Jurkat, Clone E6-1 (cell line): ENCODE measurements around the gene KRTAP5-4.

Source experiments
- DNase-seq: peaks from one replicate; pipeline ENCODE4 v3.0.0-alpha.2; 2011; ENCODE audit warnings: low read depth, low spot score
- H3K4me3 ChIP-seq: 2 replicates; pipeline ENCODE4 v1.5.1; 2011; ENCODE audit warnings: mild to moderate bottlenecking, low read length, control low read depth, moderate library complexity

Gene KRTAP5-4

GRCh38 chr11:1641096-1641495 is 19.2 kb upstream of the KRTAP5-4 start:
- no peak for DNase-seq
- H3K4me3 ChIP-seq = no peak overlapping the region

DNA sequence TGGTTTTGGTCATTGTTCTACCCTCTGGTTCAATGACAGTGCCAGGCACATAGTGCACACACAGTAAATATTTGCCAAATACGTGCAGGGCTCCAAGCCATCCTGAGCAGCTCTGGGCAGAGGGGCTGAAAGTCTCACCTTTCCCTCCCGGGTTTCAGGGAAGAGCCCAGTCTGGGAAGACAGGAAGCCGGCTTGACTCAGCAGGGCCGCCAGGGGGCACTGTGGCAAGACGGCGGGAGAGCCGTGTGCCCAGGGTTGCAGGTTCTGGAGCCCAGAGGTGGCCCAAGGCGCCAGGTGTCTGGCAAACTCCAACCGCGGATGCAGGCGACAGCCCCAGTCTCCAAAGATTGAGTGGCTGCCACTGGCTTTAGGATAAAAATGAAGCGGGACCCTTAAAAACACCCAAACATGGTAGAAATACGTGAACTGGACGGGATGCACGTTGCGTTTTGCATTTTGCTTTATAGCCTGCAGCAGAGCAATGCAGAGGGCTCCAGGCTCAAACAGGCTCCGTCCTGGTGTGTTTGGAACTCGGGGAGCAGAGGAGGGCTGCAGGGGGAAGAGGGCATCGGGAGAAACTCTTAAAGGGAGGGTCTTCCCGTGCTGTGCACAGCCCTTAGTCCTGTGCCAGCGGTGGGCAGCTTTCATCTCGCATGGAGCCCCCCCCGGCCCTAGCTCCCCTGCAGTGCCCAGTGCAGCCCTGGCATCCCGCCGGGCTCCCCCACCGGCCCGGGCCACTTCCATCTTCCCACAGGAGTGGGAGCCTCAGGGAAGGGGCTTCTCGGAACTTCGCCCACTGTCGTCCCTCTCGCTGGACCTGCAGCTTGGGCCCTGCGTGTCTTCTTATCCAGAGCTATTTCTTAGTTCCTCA is 18.4 kb upstream of the KRTAP5-4 start:
- DNase-seq = no peak
- no peak overlapping the region for H3K4me3 ChIP-seq

- DNase-seq = no peak
- no peak overlapping the region for H3K4me3 ChIP-seq
These were observed 17.7 kb upstream of the KRTAP5-4 start for GRCh38 chr11:1639666-1640065.

- DNase-seq = no peak
These were observed 17.2 kb upstream of the KRTAP5-4 start for GRCh38 chr11:1639102-1639620.

GRCh38 chr11:1638344-1638743 is 16.4 kb upstream of the KRTAP5-4 start:
- H3K4me3 ChIP-seq = no peak overlapping the region
- DNase-seq = no peak

More at GRCh38 chr11:1639102-1639620, 17.2 kb upstream of the KRTAP5-4 start:
- H3K4me3 ChIP-seq = no peak overlapping the region

DNA sequence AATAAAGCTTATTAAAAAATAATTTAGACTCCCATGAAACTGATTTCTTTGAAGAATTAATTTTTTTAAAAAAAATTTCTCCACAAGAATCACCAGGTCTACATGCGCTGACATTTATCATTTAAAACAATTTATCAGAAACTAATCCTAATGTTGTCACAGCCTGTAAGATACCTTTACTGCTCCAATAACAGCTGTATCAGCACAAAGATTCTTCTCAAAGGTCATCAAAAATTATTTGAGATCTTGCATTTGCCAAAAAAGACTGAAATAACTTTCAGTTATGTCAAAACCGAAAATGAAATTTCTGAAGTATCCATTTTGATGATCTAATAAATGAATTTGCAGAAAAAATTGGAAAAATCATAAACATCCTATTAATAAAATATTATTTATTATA is 15.7 kb upstream of the KRTAP5-4 start:
- DNase-seq = no peak

DNA sequence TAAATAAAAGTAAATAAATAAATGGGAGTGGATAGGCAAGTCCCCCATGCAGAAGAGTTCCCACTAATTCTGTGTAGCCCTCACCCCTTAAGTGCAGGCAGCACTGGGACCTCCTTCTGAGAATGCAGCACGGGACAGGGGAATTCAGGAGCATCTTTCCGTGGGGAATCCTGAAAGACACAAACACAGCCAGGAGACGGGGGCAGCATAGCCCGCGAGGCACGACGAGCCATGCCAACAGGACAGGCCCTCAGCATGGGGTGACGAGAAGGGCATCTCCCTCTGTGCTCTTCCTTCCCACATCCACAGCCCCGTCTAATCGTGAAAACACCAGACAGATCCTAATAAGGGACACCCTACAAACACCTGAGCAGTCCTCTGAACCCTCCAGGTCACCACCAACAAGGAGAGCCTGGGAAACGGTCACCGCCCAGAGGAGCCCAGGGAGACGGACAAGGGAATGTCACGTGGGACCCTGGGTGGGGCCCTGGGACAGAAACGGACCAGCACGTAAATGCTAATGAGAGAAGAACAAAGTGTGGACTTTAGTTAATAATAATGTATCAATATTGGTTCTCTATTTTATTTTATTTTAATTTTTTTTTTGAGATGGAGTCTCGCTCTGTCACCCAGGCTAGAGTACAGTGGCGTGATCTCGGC is 14.5 kb upstream of the KRTAP5-4 start:
- no peak for DNase-seq

More for the DNA sequence above, 15.7 kb upstream of the KRTAP5-4 start:
- H3K4me3 ChIP-seq = no peak overlapping the region

GRCh38 chr11:1633864-1634263 is 11.9 kb upstream of the KRTAP5-4 start:
- DNase-seq = no peak
- no peak overlapping the region for H3K4me3 ChIP-seq

More for the DNA sequence above, 14.5 kb upstream of the KRTAP5-4 start:
- H3K4me3 ChIP-seq = no peak overlapping the region

DNA sequence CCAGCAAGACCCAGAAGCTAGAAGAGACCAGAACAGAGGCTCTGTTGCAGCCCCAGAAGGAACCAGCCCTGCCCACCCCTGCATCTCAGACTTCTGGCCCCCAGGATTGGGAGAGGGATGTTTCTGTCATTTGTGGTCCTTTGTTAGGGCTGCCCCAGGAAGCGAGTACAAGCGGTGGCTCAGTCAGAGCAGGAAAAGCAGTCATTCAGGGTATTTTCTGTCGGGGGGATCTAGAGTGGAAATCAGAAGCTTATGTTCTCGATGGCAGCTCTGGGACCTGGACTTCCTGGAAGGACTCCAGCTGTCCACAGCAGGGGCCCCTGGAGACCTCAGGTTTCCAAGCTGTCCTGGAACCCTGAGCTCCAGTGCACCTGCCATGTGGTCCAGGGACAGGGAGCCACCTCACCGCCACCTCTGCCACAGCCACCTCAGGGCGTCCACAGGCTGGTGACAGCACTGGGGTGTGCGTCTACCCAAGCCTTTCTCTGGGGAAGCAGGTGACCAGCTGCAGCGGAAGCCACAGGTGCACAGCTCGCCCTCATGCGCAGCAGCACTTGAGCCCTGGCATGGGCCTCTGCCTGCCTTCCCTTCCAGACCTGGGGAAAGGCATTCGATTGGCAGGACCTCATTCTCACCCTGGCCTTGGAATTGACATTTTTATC is 10.2 kb upstream of the KRTAP5-4 start:
- peak; percentile 6 for DNase-seq
- no peak overlapping the region for H3K4me3 ChIP-seq

GRCh38 chr11:1631066-1631568 is 9.2 kb upstream of the KRTAP5-4 start:
- no peak overlapping the region for H3K4me3 ChIP-seq
- DNase-seq = no peak

DNA sequence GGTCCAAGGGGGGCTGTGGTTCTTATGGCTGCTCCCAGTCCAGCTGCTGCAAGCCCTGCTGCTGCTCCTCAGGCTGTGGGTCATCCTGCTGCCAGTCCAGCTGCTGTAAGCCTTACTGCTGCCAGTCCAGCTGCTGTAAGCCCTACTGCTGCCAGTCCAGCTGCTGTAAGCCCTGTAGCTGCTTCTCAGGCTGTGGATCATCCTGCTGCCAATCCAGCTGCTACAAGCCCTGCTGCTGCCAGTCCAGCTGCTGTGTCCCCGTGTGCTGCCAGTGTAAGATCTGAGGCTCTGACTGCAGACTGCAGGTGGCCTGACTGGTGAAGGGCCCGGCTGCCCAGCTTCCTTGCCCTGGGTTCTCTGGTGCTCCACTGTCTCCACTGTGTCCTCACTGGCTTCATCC is 8.3 kb upstream of the KRTAP5-4 start:
- no peak for DNase-seq
- no peak overlapping the region for H3K4me3 ChIP-seq

DNA sequence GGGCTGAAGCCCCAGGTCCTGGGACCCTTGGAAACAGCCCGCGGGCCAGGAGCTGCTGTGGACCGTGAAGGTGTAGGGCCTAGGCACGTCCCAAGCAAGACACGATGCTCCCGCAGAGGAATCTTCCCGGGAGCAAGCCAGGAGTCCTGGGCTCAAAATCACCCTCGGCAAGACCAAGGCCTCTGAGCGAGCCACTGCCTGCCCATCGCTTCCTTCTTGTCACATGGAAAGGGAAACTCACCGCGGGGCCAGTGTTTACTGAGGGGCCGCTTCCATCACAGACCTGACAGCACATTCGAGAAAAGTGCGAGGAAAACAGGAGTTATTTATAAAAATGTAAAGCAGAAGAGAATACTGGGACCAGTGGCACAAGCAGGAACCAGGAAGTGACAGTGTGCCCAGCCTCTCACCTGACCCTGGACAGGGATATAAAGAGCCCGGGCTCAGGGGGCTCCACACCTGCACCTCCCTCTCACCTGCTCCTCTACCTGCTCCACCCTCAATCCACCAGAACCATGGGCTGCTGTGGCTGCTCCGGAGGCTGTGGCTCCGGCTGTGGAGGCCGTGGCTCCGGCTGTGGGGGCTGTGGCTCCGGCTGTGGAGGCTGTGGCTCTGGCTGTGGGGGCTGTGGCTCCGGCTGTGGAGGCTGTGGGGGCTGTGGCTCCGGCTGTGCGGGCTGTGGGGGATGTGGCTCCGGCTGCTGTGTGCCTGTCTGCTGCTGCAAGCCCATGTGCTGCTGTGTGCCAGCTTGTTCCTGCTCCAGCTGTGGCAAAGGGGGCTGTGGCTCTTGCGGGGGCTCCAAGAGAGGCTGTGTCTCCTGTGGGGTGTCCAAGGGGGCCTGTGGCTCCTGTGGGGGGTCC is 7.6 kb upstream of the KRTAP5-4 start, which contains the start of gene KRTAP5-5:
KRTAP5-5 (plus strand) TSS at position 450 of the 860 bp plus-strand sequence; CDS start at position 516, 66 bp downstream.
- H3K4me3 ChIP-seq = no peak within 1 kb of the TSS
- no peak for DNase-seq

DNA sequence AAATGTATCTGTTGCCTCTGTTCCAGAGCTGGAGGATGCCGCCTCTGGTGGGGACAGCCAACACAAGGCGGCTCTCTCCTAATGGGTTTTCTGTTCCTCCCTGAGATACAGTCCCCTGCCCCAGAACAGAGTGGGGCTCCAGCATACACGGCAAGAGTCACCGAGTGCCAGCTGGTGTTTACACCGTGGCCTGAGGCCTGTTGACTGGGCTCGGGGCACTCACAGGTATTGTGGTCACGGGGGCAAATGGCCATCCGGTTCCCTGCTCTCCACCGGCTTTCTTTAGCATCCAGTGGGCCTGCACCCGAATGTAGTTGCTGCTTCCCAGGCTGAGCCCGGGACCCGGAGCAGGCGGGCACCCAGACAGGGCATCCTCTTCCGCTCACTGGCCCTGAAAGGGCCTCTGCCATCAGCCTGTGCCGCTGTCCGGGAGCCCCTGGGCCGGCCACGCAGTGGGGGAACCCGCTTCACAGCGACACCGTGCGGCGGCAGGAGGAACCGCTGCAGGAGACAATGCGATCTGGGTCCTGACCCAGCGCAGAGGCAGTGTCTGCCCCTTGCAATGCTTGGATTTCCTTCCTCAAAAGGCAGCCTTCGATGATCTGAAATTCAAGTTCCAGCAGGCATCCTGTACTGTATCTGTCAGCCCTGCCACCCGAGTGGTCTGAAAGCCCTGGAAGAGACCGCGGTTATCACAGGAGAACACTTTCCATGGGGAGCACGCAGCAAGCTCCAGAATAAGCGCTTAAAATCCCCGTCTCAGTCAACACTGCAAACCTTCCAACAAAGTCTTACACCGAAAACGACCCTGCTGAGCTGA is 6.8 kb upstream of the KRTAP5-4 start:
- no peak for DNase-seq
- H3K4me3 ChIP-seq = no peak overlapping the region

- DNase-seq = no peak
These were observed 3.6 kb upstream of the KRTAP5-4 start for GRCh38 chr11:1625541-1625940.

DNA sequence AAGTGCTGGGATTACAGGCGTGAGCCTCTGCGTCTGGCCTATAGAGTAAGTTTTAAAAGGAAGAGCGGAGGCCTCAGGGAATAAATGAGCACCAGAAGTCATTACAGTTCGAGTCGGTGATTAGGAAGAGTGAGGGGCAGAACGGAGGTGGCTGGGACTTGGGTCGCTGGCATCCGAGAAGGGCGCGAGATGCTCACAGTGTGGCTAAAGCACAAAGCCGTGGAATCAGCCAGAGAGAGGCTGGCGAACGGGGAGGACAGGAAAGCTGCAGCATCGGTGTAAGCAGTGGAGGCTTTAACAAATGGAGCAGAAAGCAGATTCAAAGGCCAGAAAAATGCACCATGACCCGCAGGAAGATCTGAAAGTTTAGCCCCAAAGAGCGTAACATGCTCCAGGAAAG is 2.7 kb upstream of the KRTAP5-4 start:
- H3K4me3 ChIP-seq = no peak overlapping the region
- no peak for DNase-seq

More at GRCh38 chr11:1625541-1625940, 3.6 kb upstream of the KRTAP5-4 start:
- H3K4me3 ChIP-seq = no peak overlapping the region

DNA sequence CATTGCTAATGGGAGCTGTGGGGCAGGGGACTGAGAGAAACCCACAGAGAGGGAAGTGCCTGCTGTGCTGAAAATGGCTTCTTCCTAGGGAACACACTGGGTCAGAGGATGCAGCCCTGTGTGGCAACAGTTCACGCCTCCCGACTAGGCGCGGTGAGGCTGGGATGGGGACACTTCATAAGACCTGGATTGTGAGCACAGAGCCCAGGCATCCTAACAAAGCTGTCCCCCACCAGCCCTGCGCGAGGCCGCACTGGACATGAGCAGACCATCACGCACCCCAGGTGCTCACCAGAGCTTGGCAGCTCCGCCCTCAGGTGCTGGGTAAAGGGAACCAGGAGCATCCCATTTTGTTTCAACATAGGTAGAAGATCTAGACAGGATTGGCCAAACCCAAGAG is 1.8 kb upstream of the KRTAP5-4 start:
- DNase-seq = no peak
- H3K4me3 ChIP-seq = no peak overlapping the region

GRCh38 chr11:1619449-1619848 is 2.5 kb downstream of the KRTAP5-4 start:
- DNase-seq = no peak
- H3K4me3 ChIP-seq = no peak overlapping the region

- no peak for DNase-seq
- H3K4me3 ChIP-seq = no peak overlapping the region
These were observed 3.7 kb downstream of the KRTAP5-4 start for GRCh38 chr11:1618231-1618630.
